ENCODE data around the gene AMY2A. TPM values are rescaled to one million over a fixed set of nuclear protein-coding genes. Genes with fewer than 3 reads are reported as not detected.

Gene AMY2A
- total RNA-seq, 2 donors from 2014 or later, result not detected

Other genes starting within 250 kb of the AMY2A start
- gene RNPC3, start 91.7 kb upstream of the AMY2A start, total RNA-seq, result 10 to 100 TPM; 17.1 to 21.0 TPM
- gene AMY2B, start 45.8 kb upstream of the AMY2A start, total RNA-seq, result 10 to 100 TPM; 21.4 to 24.1 TPM
- gene AMY1A, start 38.3 kb downstream of the AMY2A start, total RNA-seq, result not detected
- not detected for gene AMY1B, start 78.8 kb downstream of the AMY2A start, total RNA-seq
- not detected for gene AMY1C, start 132.5 kb downstream of the AMY2A start, total RNA-seq